ENCODE measurements around the gene SEC24D. TPM values are rescaled to one million over a fixed set of nuclear protein-coding genes. Genes with fewer than 3 reads are reported as not detected.
"Not testable (repeated sequence)": the region's sequence is repeated elsewhere in the genome, so short reads cannot be mapped to it uniquely, and the experiment has no call there.

The SEC24D gene
- total and polyA plus RNA-seq, 3 experiments from 2014 or later: 22.7 to 24.3 (median 23.8) TPM

DNA sequence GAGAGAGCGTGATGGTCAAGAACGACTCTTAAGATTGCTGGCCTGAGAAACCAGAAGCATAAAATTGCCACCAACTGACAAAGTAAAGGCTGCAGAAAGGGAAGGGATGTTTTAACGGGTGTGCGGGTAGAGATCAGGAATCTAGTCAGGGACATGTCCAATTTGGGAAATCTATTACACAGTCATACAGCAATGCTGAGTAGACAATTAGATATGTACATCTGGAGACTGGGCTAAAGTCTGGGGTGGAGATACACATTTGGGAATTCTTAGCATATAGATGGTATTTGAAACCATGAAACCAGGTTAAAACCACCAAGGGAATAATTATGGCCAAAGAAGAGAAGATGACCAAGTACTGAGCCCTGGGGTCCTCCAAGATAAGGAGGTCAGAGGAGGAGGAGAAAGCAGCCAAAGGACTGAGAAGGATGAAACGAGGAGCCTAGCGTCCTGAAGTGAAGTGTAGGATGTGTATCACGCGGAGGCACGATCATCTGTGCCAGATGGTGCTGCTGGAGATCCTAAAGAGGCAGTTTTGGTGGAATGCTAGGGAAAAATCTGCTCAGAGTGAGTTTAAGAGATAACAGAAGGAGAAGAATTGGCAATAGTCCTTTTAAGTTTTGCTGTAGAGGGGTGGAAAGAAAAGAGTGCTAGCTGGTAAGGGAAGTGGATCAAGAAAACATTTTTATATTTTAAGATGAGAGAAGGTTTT is 36.5 kb downstream of the SEC24D start:
- Histone ChIP-seq H3K27ac (ENCODE audit: low read depth, low read length) (no peak overlapping the region), H3K4me1 (ENCODE audit: insufficient read depth, low read length) (no peaks in the 10 kb centered on the region), H3K9me3 (ENCODE audit: low read length) (no peaks in the 10 kb centered on the region), H3K27me3 (ENCODE audit: insufficient read depth, low read length, poor library complexity, severe bottlenecking) (no peaks in the 10 kb centered on the region), H3K4me3 (ENCODE audit: low read length) (no peak overlapping the region), H3K36me3 (ENCODE audit: insufficient read depth, low read length) (peaks cover 13% of the 10 kb centered on the region)
- peaks cover 0 to 2% (median 0%) of the 10 kb centered on the region in 3 donors for H3K4me1 Mint-ChIP-seq
- peaks cover 0 to 71% (median 37%) of the 10 kb centered on the region in 3 donors for H3K36me3 Mint-ChIP-seq
- H3K9me3 Mint-ChIP-seq: no peaks in the 10 kb centered on the region
- no peaks in the 10 kb centered on the region for H3K27me3 Mint-ChIP-seq
- ChIA-PET POLR2A (no interaction called here), CTCF (no interaction called here)
- H3K4me3 Mint-ChIP-seq: no peak overlapping the region
- H3K27ac Mint-ChIP-seq: peak overlapping the region in 3 of 8 donors; percentile 19 to 77 (median 49)
- DNase-seq: no peak

DNA sequence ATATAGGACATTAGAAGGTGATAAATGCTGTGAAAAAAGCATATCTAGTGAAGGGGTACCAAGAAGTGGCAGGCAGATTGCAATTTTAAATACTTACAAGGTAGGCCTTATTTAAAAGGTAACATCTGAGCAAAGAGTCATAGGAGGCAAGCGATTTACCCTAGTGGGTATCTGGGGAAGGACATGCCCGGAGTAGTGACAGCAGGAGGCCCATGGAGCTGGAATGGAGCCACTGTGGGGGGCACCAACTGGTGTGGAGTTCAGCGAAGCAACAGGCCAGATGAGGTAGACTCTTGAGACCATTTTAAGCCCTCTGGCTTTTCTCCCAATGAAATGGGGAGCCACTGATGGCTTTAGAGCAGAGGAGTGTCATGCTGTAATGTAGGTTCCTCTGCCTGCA is 37.3 kb downstream of the SEC24D start:
- ChIA-PET CTCF (no interaction called here), POLR2A (no interaction called here)
- no peak overlapping the region for H3K4me3 Mint-ChIP-seq
- Histone ChIP-seq H3K36me3 (ENCODE audit: insufficient read depth, low read length) (peaks cover 13% of the 10 kb centered on the region), H3K4me3 (ENCODE audit: low read length) (no peak overlapping the region), H3K9me3 (ENCODE audit: low read length) (no peaks in the 10 kb centered on the region), H3K4me1 (ENCODE audit: insufficient read depth, low read length) (no peaks in the 10 kb centered on the region), H3K27me3 (ENCODE audit: insufficient read depth, low read length, poor library complexity, severe bottlenecking) (no peaks in the 10 kb centered on the region), H3K27ac (ENCODE audit: low read depth, low read length) (no peak overlapping the region)
- peak overlapping the region in 2 of 8 donors; percentile 33 to 66 for H3K27ac Mint-ChIP-seq
- H3K27me3 Mint-ChIP-seq: no peaks in the 10 kb centered on the region
- H3K4me1 Mint-ChIP-seq: peaks cover 0 to 2% (median 0%) of the 10 kb centered on the region in 3 donors
- H3K36me3 Mint-ChIP-seq: peaks cover 0 to 70% (median 39%) of the 10 kb centered on the region in 3 donors
- no peak for DNase-seq
- no peaks in the 10 kb centered on the region for H3K9me3 Mint-ChIP-seq

DNA sequence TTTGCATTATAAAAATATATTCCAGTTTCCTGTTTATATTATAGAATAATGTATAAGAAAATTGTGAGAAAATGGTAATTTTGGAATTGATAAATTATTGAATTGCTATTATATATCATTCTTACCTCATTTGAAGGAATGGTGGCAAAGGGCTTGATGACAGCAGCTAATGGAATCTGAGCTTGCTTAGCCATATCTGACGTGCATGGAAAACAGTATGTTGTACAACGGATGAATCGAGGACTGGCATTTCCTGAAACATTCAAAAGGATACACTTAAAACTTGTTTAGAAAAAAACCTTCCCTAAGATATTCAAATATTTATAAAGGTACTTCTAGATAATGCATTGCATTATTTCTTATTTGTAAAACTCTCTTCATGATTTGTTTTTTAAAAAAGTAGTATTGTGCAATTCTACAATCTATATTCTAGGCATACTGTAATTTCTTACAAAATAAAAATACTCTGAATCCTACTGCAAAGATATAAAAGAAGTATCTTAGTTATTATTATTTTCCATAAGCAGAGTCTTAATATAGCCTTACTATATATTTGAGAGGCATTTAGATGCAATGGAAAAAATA is 38.3 kb downstream of the SEC24D start:
- DNase-seq: no peak
- Histone ChIP-seq H3K4me1 (ENCODE audit: insufficient read depth, low read length) (no peaks in the 10 kb centered on the region), H3K27me3 (ENCODE audit: insufficient read depth, low read length, poor library complexity, severe bottlenecking) (no peaks in the 10 kb centered on the region), H3K27ac (ENCODE audit: low read depth, low read length) (no peak overlapping the region), H3K36me3 (ENCODE audit: insufficient read depth, low read length) (peaks cover 13% of the 10 kb centered on the region), H3K9me3 (ENCODE audit: low read length) (no peaks in the 10 kb centered on the region), H3K4me3 (ENCODE audit: low read length) (no peak overlapping the region)
- Mint-ChIP-seq H3K4me1 (peaks cover 0 to 2% (median 0%) of the 10 kb centered on the region in 3 donors), H3K27me3 (no peaks in the 10 kb centered on the region), H3K36me3 (peaks cover 0 to 65% (median 40%) of the 10 kb centered on the region in 3 donors), H3K9me3 (no peaks in the 10 kb centered on the region), H3K4me3 (no peak overlapping the region), H3K27ac (no peak overlapping the region)
- POLR2A ChIA-PET: no interaction called here
- CTCF ChIA-PET: no interaction called here

DNA sequence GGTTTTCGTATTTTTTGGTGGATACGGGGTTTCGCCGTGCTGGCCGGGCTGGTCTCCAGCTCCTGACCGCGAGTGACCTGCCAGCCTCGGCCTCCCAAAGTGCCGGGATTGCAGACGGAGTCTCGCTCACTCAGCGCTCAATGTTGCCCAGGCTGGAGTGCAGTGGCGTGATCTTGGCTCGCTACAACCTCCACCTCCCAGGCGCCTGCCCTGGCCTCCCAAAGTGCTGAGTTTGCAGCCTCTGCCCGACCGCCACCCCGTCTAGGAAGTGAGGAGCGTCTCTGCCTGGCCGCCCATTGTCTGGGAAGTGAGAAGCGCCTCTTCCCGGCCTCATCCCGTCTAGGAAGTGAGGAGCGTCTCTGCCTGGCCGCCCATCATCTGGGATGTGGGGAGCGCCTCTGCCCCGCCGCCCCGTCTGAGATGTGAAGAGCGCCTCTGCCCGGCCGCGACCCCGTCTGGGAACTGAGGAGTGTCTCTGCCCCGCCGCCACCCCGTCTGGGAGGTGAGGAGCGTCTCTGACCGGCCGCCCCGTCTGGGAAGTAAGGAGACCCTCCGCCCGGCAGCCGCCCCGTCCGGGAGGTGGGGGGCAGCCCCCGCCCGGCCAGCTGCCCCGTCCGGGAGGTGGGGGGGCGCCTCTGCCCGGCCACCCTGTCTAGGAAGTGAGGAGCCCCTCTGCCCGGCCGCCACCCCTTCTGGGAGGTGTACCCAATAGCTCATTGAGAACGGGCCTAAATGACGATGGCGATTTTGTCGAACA is 44.1 kb downstream of the SEC24D start:
- H3K4me1 ChIP-seq (ENCODE audit: insufficient read depth, low read length); DNase-seq; H3K4me3 ChIP-seq (ENCODE audit: low read length); H3K27me3 ChIP-seq (ENCODE audit: insufficient read depth, low read length, poor library complexity, severe bottlenecking); H3K9me3 ChIP-seq (ENCODE audit: low read length); H3K36me3 ChIP-seq (ENCODE audit: insufficient read depth, low read length); H3K4me3 Mint-ChIP-seq; H3K4me1 Mint-ChIP-seq; H3K27me3 Mint-ChIP-seq; H3K27ac ChIP-seq (ENCODE audit: low read depth, low read length); H3K9me3 Mint-ChIP-seq; H3K27ac Mint-ChIP-seq; POLR2A ChIA-PET; CTCF ChIA-PET: not testable (repeated sequence)
- H3K36me3 Mint-ChIP-seq: peaks cover 0 to 58% (median 26%) of the 10 kb centered on the region in 3 donors

DNA sequence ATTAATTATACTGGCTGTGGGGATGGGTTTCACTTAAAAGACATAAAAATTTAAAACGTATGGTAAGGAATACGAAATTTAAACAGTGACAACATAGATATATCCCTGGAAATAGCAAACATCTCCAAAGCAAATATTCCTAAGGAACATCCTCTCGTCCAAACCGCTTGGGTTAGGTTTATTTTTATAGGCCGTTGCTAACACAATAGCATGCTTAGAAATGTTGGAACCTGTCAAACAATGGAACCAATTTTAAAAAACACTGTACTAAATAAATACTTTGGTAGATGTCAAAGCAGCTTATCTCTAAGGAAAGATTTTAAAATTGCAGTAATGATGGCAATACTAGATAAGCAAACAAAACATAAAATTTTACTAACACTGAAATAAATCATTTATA is 45.4 kb downstream of the SEC24D start:
- Mint-ChIP-seq H3K9me3 (no peaks in the 10 kb centered on the region), H3K27me3 (no peaks in the 10 kb centered on the region), H3K27ac (no peak overlapping the region), H3K4me3 (no peak overlapping the region), H3K4me1 (no peaks in the 10 kb centered on the region), H3K36me3 (peaks cover 0 to 49% (median 19%) of the 10 kb centered on the region in 3 donors)
- Histone ChIP-seq H3K9me3 (ENCODE audit: low read length) (no peaks in the 10 kb centered on the region), H3K4me3 (ENCODE audit: low read length) (no peak overlapping the region), H3K36me3 (ENCODE audit: insufficient read depth, low read length) (peaks cover 5% of the 10 kb centered on the region), H3K4me1 (ENCODE audit: insufficient read depth, low read length) (no peaks in the 10 kb centered on the region), H3K27ac (ENCODE audit: low read depth, low read length) (no peak overlapping the region), H3K27me3 (ENCODE audit: insufficient read depth, low read length, poor library complexity, severe bottlenecking) (no peaks in the 10 kb centered on the region)
- CTCF ChIA-PET: no interaction called here
- DNase-seq: no peak
- POLR2A ChIA-PET: no interaction called here

DNA sequence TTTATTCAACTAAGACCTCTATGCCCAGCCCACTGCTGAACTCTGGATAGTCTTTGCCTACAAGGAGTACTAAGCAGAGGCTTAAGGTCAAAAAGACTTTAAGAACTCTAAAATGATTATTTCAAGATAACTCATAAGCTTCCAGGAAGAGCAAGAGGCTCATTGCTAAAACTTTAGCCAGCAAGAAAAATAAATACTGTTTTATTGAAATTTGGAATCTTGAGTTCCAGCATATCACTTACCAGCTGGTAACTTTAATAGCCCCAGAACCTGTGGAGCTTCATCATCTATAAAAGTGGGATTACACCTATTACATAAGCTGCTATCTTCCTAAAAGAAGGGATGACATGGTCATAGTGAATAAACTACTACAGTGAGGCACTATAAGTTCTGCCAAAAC is 47.0 kb downstream of the SEC24D start:
- Histone ChIP-seq H3K36me3 (ENCODE audit: insufficient read depth, low read length) (peaks cover 5% of the 10 kb centered on the region), H3K9me3 (ENCODE audit: low read length) (no peaks in the 10 kb centered on the region), H3K4me1 (ENCODE audit: insufficient read depth, low read length) (no peaks in the 10 kb centered on the region), H3K27me3 (ENCODE audit: insufficient read depth, low read length, poor library complexity, severe bottlenecking) (no peaks in the 10 kb centered on the region), H3K27ac (ENCODE audit: low read depth, low read length) (no peak overlapping the region), H3K4me3 (ENCODE audit: low read length) (no peak overlapping the region)
- POLR2A ChIA-PET: no interaction called here
- no peak for DNase-seq
- Mint-ChIP-seq H3K36me3 (peaks cover 0 to 45% (median 13%) of the 10 kb centered on the region in 3 donors), H3K9me3 (no peaks in the 10 kb centered on the region), H3K4me3 (no peak overlapping the region), H3K4me1 (no peaks in the 10 kb centered on the region), H3K27me3 (no peaks in the 10 kb centered on the region), H3K27ac (no peak overlapping the region)
- CTCF ChIA-PET: no interaction called here

DNA sequence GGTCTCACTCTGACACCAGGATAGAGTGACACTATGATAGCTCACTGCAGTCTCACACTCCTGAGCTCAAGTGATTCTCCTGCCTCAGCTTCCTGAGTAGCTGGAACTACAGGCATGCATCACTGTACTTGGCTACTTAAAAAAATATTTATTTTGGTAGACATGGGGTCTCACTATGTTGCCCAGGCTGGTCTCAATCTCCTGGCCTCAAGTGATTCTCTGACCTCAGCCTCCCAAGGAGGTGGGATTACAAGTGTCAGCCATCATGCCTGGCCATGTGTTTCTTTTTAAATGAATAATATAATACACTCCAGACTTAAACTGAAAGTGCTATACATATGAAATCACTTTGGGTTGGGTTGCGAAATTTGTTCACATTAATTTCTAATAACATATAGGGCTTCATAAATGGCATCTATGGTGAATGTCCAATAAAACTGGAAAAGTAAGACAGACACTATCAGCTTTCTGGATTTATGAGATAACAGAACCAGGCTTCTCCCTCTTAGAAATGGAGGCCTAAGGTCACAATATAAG is 48.0 kb downstream of the SEC24D start:
- Mint-ChIP-seq H3K27ac (no peak overlapping the region), H3K36me3 (peaks cover 5 to 48% (median 9%) of the 10 kb centered on the region in 3 donors), H3K4me1 (no peaks in the 10 kb centered on the region), H3K4me3 (no peak overlapping the region), H3K27me3 (no peaks in the 10 kb centered on the region), H3K9me3 (no peaks in the 10 kb centered on the region)
- POLR2A ChIA-PET: no interaction called here
- no peak overlapping the region for H3K27ac ChIP-seq (ENCODE audit: low read depth, low read length)
- DNase-seq: no peak
- peaks cover 5% of the 10 kb centered on the region for H3K36me3 ChIP-seq (ENCODE audit: insufficient read depth, low read length)
- H3K27me3 ChIP-seq (ENCODE audit: insufficient read depth, low read length, poor library complexity, severe bottlenecking): no peaks in the 10 kb centered on the region
- no peak overlapping the region for H3K4me3 ChIP-seq (ENCODE audit: low read length)
- H3K4me1 ChIP-seq (ENCODE audit: insufficient read depth, low read length): no peaks in the 10 kb centered on the region
- CTCF ChIA-PET: interaction anchor here (2.3 kb wide), 1 partner anchor 37 kb away, joined by 5 read pairs; no protein-coding TSS in a partner anchor
- H3K9me3 ChIP-seq (ENCODE audit: low read length): no peaks in the 10 kb centered on the region

DNA sequence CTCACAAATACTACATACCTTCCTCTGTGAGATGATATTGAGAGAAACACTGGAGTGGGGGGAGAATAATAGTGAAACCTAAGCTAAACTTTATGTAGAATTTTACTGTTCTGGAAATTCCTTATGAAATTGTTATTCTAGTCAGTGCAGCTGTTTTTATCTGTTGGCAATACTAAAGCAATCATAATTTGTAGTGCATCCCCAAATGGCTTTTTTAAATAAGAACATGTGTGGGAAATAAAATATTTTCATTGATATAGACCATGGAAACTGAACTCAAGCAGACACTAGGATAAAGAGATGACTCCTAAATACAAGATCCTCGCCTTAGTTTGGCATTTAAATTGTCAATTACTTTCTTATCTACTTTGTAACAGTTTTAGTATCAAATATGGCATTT is 51.1 kb downstream of the SEC24D start:
- Mint-ChIP-seq H3K27ac (peak overlapping the region in 1 of 8 donors; percentile 51), H3K9me3 (no peaks in the 10 kb centered on the region), H3K27me3 (no peaks in the 10 kb centered on the region), H3K4me3 (no peak overlapping the region), H3K36me3 (peaks cover 5 to 33% (median 7%) of the 10 kb centered on the region in 3 donors), H3K4me1 (no peaks in the 10 kb centered on the region)
- Histone ChIP-seq H3K4me3 (ENCODE audit: low read length) (no peak overlapping the region), H3K27ac (ENCODE audit: low read depth, low read length) (no peak overlapping the region), H3K27me3 (ENCODE audit: insufficient read depth, low read length, poor library complexity, severe bottlenecking) (no peaks in the 10 kb centered on the region), H3K36me3 (ENCODE audit: insufficient read depth, low read length) (peaks cover 5% of the 10 kb centered on the region), H3K9me3 (ENCODE audit: low read length) (no peaks in the 10 kb centered on the region), H3K4me1 (ENCODE audit: insufficient read depth, low read length) (no peaks in the 10 kb centered on the region)
- POLR2A ChIA-PET: no interaction called here
- CTCF ChIA-PET: interaction anchor here (1.2 kb wide), 1 partner anchor 16 kb away, joined by 3 read pairs; no protein-coding TSS in a partner anchor
- DNase-seq: no peak

All from CD8-positive, alpha-beta memory T cell (primary cell).